Body of pancreas (tissue), 4 donors: ENCODE data around the gene MARCHF4.

Experiments
- CTCF ChIP-seq, 7 experiments: fragments of 450-650 bp in 4 of 7; fragments of 200-600 bp in 3 of 7; sonication (generic) in 3 of 7; IDR thresholded peaks; one replicate each; pipeline ENCODE4 v1.5.1; 2016 to 2019; ENCODE audit warnings: antibody characterized with exemption in 7 of 7
- POLR2A ChIP-seq, 3 donors: fragments of 450-650 bp; IDR thresholded peaks; one replicate each; pipeline ENCODE4 v1.6.1; 2016; ENCODE audit warnings: antibody characterized with exemption in 3 of 3, mild to moderate bottlenecking in 2 of 3

- TF ChIP-seq CTCF (IDR thresholded peaks at IDR 0.05) (no peak), POLR2A (IDR thresholded peaks at IDR 0.05) (no peak)
Measured at GRCh38 chr2:216392018-216392562, 19.8 kb upstream of the MARCHF4 start.
